A673 (cell line): ENCODE results near the gene NAP1L5. TPM values are rescaled to one million over a fixed set of nuclear protein-coding genes. Genes with fewer than 3 reads are reported as not detected.
A peak's percentile ranks its signal among the peaks of the same experiment; 100 is the strongest.

Source experiments
- Bru-seq: library from RNA; stranded (reverse); fragments of 400-500 nt; gene quantifications from one replicate; lab custom pipeline; 2021; lab: Mats Ljungman, UMichigan
- BruChase-seq, 2 experiments: library from RNA; stranded (reverse); fragments of 400-500 nt; gene quantifications; one replicate each; lab custom pipeline; 2021; lab: Mats Ljungman, UMichigan
- BruUV-seq: library from RNA; stranded (reverse); fragments of 400-500 nt; replicated peaks from 2 replicates; lab custom pipeline; 2021; lab: Mats Ljungman, UMichigan
- CTCF ChIA-PET: fragments of 300-600 bp; sonication (Branson Sonifier 250); formaldehyde crosslinking; loops from one replicate; lab custom pipeline; 2022; ENCODE audit warnings: antibody characterized with exemption; lab: Charles Lee
- POLR2A ChIA-PET: fragments of 300-600 bp; sonication (Branson Sonifier 250); formaldehyde crosslinking; loops from one replicate; lab custom pipeline; 2022; ENCODE audit warnings: antibody characterized with exemption; ENCODE audit not compliant: low non-redundant PET; lab: Charles Lee
- DNase-seq: peaks from one replicate; pipeline ENCODE4 v3.0.0-alpha.2; 2015; ENCODE audit warnings: low spot score
- H3K27ac ChIP-seq: fragments of 200-600 bp; sonication (generic); 2 replicates; pipeline ENCODE4 v1.5.1; 2016; ENCODE audit warnings: mixed run types, low read depth, mild to moderate bottlenecking, mixed read lengths, antibody characterized with exemption, low read length; ENCODE audit not compliant: poor library complexity, severe bottlenecking
- H3K27me3 ChIP-seq: fragments of 200-600 bp; sonication (generic); replicated peaks from 2 replicates; pipeline ENCODE4 v1.6.1; 2017; ENCODE audit warnings: mixed run types, low read depth, mild to moderate bottlenecking, mixed read lengths, antibody characterized with exemption, low read length; ENCODE audit not compliant: insufficient read depth, poor library complexity
- H3K36me3 ChIP-seq: fragments of 200-600 bp; sonication (generic); 2 replicates; pipeline ENCODE4 v1.6.1; 2016; ENCODE audit warnings: mixed run types, mild to moderate bottlenecking, mixed read lengths, antibody characterized with exemption, low read length; ENCODE audit not compliant: insufficient read depth, poor library complexity, severe bottlenecking
- H3K4me1 ChIP-seq: fragments of 200-600 bp; sonication (generic); 2 replicates; pipeline ENCODE4 v1.6.1; 2017; ENCODE audit warnings: mixed run types, mild to moderate bottlenecking, mixed read lengths, antibody characterized with exemption, low read length; ENCODE audit not compliant: insufficient read depth, poor library complexity, severe bottlenecking
- H3K4me3 ChIP-seq: fragments of 200-600 bp; sonication (generic); 2 replicates; pipeline ENCODE4 v1.5.1; 2016; ENCODE audit warnings: low read depth, mixed run types, mild to moderate bottlenecking, mixed read lengths, low read length; ENCODE audit not compliant: poor library complexity, severe bottlenecking
- H3K9me3 ChIP-seq: fragments of 200-600 bp; sonication (generic); 2 replicates; pipeline ENCODE4 v1.6.1; 2016; ENCODE audit warnings: mixed run types, low read depth, mild to moderate bottlenecking, mixed read lengths, antibody characterized with exemption, low read length; ENCODE audit not compliant: poor library complexity, severe bottlenecking
- EZH2 ChIP-seq: fragments of 200-600 bp; sonication (generic); IDR thresholded peaks from 2 replicates; pipeline ENCODE4 v1.6.1; 2017; ENCODE audit warnings: borderline replicate concordance, low read depth, mild to moderate bottlenecking, mixed read lengths, antibody characterized with exemption, low read length; ENCODE audit not compliant: poor library complexity, severe bottlenecking
- intact Hi-C: fragments of 100-400 bp; cut with micrococcal nuclease; formaldehyde crosslinking; loops from one replicate; pipeline ENCODE4 v1.10.0; 2022; ENCODE audit not compliant: unreplicated experiment
- long read RNA-seq: library from polyadenylated mRNA; stranded (forward); transcript quantifications from one replicate; pipeline ENCODE4 v2.0.0, GENCODE V29; 2022
- total RNA-seq: library from RNA; stranded (reverse); gene quantifications from 2 replicates; pipeline ENCODE4 v1.2.3, GENCODE V29; 2021
- TF ChIP-seq, protein P1 (sequence below): fragments of 300-800, 200-600 bp; sonication (generic); conservative IDR thresholded peaks from 2 replicates; pipeline ENCODE4 v1.5.1; 2017; ENCODE audit warnings: low read depth, mild to moderate bottlenecking, antibody characterized with exemption, low read length, moderate library complexity, mixed read lengths

Gene NAP1L5, protein sequence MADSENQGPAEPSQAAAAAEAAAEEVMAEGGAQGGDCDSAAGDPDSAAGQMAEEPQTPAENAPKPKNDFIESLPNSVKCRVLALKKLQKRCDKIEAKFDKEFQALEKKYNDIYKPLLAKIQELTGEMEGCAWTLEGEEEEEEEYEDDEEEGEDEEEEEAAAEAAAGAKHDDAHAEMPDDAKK
- total RNA-seq = not detected in 2 replicates
- not detected for Bru-seq, nascent RNA
- percentile 29 among the genes with signal in this experiment for BruChase-seq, experiment 1, labeled RNA remaining after a 2-hour chase
- not detected for BruChase-seq, experiment 2, labeled RNA remaining after a 6-hour chase
- long read RNA-seq = 0 reads

DNA sequence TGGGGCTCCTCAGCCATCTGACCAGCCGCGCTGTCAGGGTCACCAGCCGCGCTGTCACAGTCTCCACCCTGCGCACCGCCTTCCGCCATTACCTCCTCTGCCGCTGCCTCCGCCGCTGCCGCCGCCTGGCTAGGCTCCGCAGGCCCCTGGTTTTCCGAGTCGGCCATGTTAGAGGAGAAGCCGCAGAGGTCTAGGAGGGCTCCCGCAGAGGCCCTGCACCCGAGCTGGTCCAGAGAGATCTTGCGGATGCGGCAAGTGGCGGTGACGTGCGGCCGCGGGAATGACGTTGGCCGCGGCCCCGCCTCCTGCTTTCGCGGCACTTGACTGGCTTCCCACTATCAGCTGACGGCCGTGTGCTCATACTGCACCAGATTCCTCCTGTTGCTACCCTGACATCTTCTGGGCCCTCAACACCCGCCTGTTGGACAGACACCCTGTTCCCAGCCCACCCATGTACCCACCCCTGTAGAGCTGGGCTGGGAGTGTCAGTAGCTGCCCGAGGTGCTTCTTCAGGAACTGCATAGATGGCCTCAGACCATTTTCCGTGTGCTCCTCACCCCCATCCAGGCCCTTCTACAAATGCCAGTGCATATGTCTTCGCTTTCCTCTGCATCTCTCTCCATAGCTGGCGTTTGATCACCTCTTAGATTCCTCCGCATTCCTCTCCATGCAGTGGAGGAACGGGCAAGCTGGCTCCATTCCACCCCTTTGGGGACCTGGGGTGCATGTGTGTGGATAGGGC, at the start of gene NAP1L5:
NAP1L5 (minus strand) TSS at position 242 of the 742 bp plus-strand sequence; CDS start at position 167, 75 bp downstream.
- ChIA-PET CTCF (no interaction called here), POLR2A (no interaction called here)
- Histone ChIP-seq H3K9me3 (no peaks in the 10 kb centered on the region), H3K27me3 (no peaks in the 10 kb centered on the region), H3K4me3 (no peak within 1 kb of the TSS), H3K36me3 (no peaks in the 10 kb centered on the region), H3K4me1 (no peaks in the 10 kb centered on the region), H3K27ac (no peak within 1 kb of the TSS)
- no peak for DNase-seq
- intact Hi-C loops = no loop called here
- BruUV-seq = no TSS peak
- TF ChIP-seq EZH2 = no peak
- TF ChIP-seq, protein P1, sequence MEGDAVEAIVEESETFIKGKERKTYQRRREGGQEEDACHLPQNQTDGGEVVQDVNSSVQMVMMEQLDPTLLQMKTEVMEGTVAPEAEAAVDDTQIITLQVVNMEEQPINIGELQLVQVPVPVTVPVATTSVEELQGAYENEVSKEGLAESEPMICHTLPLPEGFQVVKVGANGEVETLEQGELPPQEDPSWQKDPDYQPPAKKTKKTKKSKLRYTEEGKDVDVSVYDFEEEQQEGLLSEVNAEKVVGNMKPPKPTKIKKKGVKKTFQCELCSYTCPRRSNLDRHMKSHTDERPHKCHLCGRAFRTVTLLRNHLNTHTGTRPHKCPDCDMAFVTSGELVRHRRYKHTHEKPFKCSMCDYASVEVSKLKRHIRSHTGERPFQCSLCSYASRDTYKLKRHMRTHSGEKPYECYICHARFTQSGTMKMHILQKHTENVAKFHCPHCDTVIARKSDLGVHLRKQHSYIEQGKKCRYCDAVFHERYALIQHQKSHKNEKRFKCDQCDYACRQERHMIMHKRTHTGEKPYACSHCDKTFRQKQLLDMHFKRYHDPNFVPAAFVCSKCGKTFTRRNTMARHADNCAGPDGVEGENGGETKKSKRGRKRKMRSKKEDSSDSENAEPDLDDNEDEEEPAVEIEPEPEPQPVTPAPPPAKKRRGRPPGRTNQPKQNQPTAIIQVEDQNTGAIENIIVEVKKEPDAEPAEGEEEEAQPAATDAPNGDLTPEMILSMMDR = no peak

- ChIA-PET CTCF (no interaction called here), POLR2A (no interaction called here)
- DNase-seq = no peak
- H3K36me3 ChIP-seq = peaks cover 7% of the 10 kb centered on the region
- intact Hi-C loops = no loop called here
- TF ChIP-seq, protein P1 = no peak
- TF ChIP-seq EZH2 = no peak
- H3K4me1 ChIP-seq = no peaks in the 10 kb centered on the region
- H3K9me3 ChIP-seq = no peaks in the 10 kb centered on the region
- BruUV-seq = no TSS peak
- H3K27ac ChIP-seq = no peak overlapping the region
- no peak overlapping the region for H3K4me3 ChIP-seq
- H3K27me3 ChIP-seq = no peaks in the 10 kb centered on the region
Measured at GRCh38 chr4:88747351-88747750, 49.7 kb upstream of the NAP1L5 start.

DNA sequence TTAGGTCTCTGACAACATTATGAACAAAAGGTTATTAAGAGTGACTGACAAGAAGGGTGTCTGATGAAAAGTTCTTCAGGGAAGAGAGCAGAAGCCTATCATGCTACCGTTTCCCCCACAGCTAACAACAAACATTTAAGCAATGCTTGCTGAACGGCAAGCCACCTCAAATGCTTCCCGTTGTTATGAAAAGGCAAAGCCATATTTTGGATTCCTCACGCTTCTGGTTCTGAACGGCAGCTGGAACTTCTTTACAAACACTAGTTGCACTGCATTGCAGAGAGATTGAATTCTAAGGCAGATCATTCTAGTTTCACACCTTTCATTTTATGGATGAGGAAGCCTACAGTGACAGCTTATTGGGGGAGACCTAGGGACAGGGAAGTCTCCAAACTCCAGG, 48.6 kb upstream of the NAP1L5 start:
- H3K27me3 ChIP-seq = no peaks in the 10 kb centered on the region
- intact Hi-C loops = no loop called here
- H3K36me3 ChIP-seq = peaks cover 7% of the 10 kb centered on the region
- H3K9me3 ChIP-seq = no peaks in the 10 kb centered on the region
- POLR2A ChIA-PET = no interaction called here
- no peak overlapping the region for H3K27ac ChIP-seq
- CTCF ChIA-PET = no interaction called here
- BruUV-seq = no TSS peak
- no peak overlapping the region for H3K4me3 ChIP-seq
- no peaks in the 10 kb centered on the region for H3K4me1 ChIP-seq
- TF ChIP-seq, protein P1 = no peak
- TF ChIP-seq EZH2 = no peak
- DNase-seq = no peak
